Colonic mucosa (tissue), 4 donors: ENCODE data around the gene OPRM1. TPM values are rescaled to one million over a fixed set of nuclear protein-coding genes. Genes with fewer than 3 reads are reported as not detected.

Source experiments
- DNase-seq: peaks from one replicate; pipeline ENCODE4 v3.0.0-alpha.2; 2020
- H3K27ac ChIP-seq: fragments of 200-600 bp; one replicate; pipeline ENCODE4 v1.8.0; 2021
- H3K27me3 ChIP-seq: fragments of 200-600 bp; one replicate; pipeline ENCODE4 v1.8.0; 2021
- H3K36me3 ChIP-seq: fragments of 200-600 bp; one replicate; pipeline ENCODE4 v1.8.0; 2021
- H3K4me1 ChIP-seq: fragments of 200-600 bp; one replicate; pipeline ENCODE4 v1.8.0; 2021; ENCODE audit warnings: mild to moderate bottlenecking
- H3K4me3 ChIP-seq: fragments of 200-600 bp; one replicate; pipeline ENCODE4 v1.8.0; 2021
- H3K9ac ChIP-seq, 2 donors: one replicate each; pipeline ENCODE4 v1.7.0; 2013; ENCODE audit warnings: control low read depth in 2 of 2, low read depth in 2 of 2, low read length in 2 of 2
- H3K9me3 ChIP-seq: fragments of 200-600 bp; one replicate; pipeline ENCODE4 v1.8.0; 2021
- intact Hi-C: fragments of 100-400 bp; cut with DNase I; formaldehyde crosslinking; loops from one replicate; pipeline ENCODE4 v1.14.1; 2022
- total RNA-seq, 2 donors: library from RNA; stranded (reverse); fragmentation: NEBNext Ultra II Directional in 1 of 2; extraction: Animal tissue kit (Norgen Biotek cat#: 25700) in 1 of 2; gene quantifications; one replicate each; pipeline ENCODE4 v1.2.1, GENCODE V29; 2021
- TF ChIP-seq, protein P1 (sequence below): fragments of 200-600 bp; IDR thresholded peaks from one replicate; pipeline ENCODE4 v1.8.0; 2022; ENCODE audit warnings: antibody characterized with exemption, mild to moderate bottlenecking
- donor health status: healthy.
- donor health status: DM: no; HTN: no; CAD: no.
- donor health status: DM: no; HTN: no; CAD: no.

The OPRM1 gene
- total RNA-seq, 2 donors from 2014 or later: not detected

DNA sequence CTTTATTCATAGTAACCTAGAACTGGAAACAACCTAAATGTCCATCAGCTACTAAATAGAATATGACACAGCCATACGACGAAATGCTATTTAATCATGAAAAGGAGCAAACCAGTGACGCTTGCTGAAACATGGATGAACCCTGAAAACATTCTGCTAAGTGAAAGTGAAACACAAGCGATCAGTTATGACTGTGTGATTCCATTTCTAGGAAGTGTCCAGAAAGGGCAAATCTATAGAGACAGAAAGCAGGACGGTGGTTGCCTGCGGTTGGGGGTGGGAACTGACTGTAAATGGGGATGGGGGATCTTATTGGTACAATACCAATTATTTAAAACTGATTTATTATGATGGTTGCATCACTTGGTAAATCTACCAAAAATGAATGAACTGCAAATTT, 190.7 kb downstream of the OPRM1 start:
- intact Hi-C loops: no loop called here
- H3K9ac ChIP-seq: no peak overlapping the region
- H3K27me3 ChIP-seq: no peaks in the 10 kb centered on the region
- no peak for DNase-seq
- no peak overlapping the region for H3K4me3 ChIP-seq
- no peaks in the 10 kb centered on the region for H3K9me3 ChIP-seq
- TF ChIP-seq, protein P1, sequence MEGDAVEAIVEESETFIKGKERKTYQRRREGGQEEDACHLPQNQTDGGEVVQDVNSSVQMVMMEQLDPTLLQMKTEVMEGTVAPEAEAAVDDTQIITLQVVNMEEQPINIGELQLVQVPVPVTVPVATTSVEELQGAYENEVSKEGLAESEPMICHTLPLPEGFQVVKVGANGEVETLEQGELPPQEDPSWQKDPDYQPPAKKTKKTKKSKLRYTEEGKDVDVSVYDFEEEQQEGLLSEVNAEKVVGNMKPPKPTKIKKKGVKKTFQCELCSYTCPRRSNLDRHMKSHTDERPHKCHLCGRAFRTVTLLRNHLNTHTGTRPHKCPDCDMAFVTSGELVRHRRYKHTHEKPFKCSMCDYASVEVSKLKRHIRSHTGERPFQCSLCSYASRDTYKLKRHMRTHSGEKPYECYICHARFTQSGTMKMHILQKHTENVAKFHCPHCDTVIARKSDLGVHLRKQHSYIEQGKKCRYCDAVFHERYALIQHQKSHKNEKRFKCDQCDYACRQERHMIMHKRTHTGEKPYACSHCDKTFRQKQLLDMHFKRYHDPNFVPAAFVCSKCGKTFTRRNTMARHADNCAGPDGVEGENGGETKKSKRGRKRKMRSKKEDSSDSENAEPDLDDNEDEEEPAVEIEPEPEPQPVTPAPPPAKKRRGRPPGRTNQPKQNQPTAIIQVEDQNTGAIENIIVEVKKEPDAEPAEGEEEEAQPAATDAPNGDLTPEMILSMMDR: no peak
- no peaks in the 10 kb centered on the region for H3K36me3 ChIP-seq
- no peaks in the 10 kb centered on the region for H3K4me1 ChIP-seq
- no peak overlapping the region for H3K27ac ChIP-seq

GRCh38 chr6:154230393-154230792, 191.4 kb downstream of the OPRM1 start:
- no peaks in the 10 kb centered on the region for H3K27me3 ChIP-seq
- TF ChIP-seq, protein P1: no peak
- no peak overlapping the region for H3K27ac ChIP-seq
- H3K9me3 ChIP-seq: no peaks in the 10 kb centered on the region
- intact Hi-C loops: no loop called here
- DNase-seq: no peak
- no peak overlapping the region for H3K9ac ChIP-seq
- H3K4me3 ChIP-seq: no peak overlapping the region
- no peaks in the 10 kb centered on the region for H3K4me1 ChIP-seq
- no peaks in the 10 kb centered on the region for H3K36me3 ChIP-seq

DNA sequence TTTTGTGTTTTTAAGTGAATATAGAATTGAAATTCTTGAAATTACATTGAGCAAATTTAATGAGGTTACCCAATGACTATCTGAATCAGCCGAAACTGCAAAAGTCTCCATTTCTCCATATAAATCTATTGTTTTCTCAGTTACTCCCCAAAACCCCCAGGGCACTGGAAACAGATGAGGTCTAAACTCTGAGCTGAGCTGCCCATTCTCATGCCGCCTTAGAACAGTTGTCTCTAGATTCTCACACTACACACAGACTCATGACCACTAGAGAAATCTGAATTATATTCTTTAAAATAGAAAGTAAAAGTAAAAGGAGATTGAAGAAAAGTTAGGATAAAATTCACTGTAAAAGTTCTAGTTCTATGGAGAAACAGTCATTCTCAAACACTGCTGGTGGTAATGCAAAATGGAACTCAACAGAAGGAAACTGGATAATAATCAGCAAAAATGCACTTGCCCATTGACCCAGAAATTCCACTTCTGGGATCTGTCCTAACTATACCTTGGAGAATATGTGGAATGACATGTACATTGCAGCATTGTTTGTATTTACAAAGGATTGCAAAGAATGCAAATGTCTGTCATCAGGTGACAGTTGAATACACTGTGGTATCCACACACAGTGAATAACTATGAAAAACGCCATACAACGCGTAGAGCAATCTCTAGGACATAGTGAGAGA, 192.0 kb downstream of the OPRM1 start:
- TF ChIP-seq, protein P1: no peak
- Histone ChIP-seq H3K9me3 (no peaks in the 10 kb centered on the region), H3K4me1 (no peaks in the 10 kb centered on the region), H3K36me3 (no peaks in the 10 kb centered on the region), H3K27ac (no peak overlapping the region), H3K9ac (no peak overlapping the region), H3K27me3 (no peaks in the 10 kb centered on the region), H3K4me3 (no peak overlapping the region)
- intact Hi-C loops: no loop called here
- no peak for DNase-seq

DNA sequence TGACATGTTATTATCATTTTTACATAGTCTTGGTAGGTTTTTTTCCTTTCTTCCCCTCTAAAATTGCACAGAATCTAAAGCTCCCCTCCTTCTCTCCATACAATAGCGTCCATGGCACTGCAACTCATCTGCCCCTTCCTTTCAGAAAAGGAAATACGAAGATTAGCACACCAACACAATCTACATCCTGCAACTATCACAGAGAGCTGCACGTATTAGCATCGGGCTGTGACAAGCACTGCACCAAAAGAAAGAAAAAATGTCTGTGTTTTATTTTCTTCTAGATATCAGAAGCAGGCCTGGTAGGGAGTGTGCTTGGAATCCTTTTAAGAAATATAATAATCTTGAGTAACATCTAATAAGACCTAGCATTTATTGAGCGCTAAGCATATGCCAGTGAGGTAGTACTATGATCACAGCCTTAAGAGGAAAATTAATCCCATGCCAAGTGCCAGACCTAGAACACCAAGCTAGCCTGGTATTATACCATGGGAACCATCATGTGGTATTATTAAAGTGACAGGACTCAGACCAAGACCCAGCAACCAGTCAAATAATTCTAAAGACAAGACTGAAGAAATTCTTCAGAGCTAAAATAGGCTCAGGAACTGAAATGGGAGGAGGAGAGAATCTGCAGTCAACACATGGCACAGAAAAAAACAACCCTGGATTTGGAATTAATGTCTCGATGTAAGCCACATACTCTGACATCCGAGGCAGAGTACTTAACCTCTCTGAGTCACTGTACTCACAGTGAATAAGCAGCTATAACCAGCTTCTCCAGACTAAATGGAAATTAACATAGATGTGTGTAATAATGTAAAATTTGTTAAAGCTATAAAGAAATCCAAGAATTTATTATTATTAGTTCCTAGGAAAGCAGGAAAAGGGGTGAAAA, 193.2 kb downstream of the OPRM1 start:
- no peaks in the 10 kb centered on the region for H3K4me1 ChIP-seq
- TF ChIP-seq, protein P1: no peak
- DNase-seq: no peak
- no peaks in the 10 kb centered on the region for H3K9me3 ChIP-seq
- no peak overlapping the region for H3K27ac ChIP-seq
- no peak overlapping the region for H3K9ac ChIP-seq
- no peaks in the 10 kb centered on the region for H3K36me3 ChIP-seq
- H3K4me3 ChIP-seq: no peak overlapping the region
- no peaks in the 10 kb centered on the region for H3K27me3 ChIP-seq
- intact Hi-C loops: no loop called here

GRCh38 chr6:154233383-154233782, 194.3 kb downstream of the OPRM1 start:
- Histone ChIP-seq H3K4me3 (no peak overlapping the region), H3K27me3 (no peaks in the 10 kb centered on the region), H3K9me3 (no peaks in the 10 kb centered on the region), H3K4me1 (no peaks in the 10 kb centered on the region), H3K27ac (no peak overlapping the region), H3K36me3 (no peaks in the 10 kb centered on the region), H3K9ac (no peak overlapping the region)
- intact Hi-C loops: no loop called here
- no peak for DNase-seq
- TF ChIP-seq, protein P1: no peak
